Measurements from ENCODE around the gene C3orf18. TPM values are rescaled to one million over a fixed set of nuclear protein-coding genes. Genes with fewer than 3 reads are reported as not detected.

Gene C3orf18
- total RNA-seq, 1 experiment from 2014 or later, result 5.0 TPM

GRCh38 chr3:50591196-50591741, 23.7 kb upstream of the C3orf18 start:
- no peak overlapping the region for H3K27ac ChIP-seq (ENCODE audit: low read length)
- no peak for ATAC-seq
- H3K36me3 ChIP-seq (ENCODE audit: control insufficient read depth, insufficient read depth, low read length), result no peaks in the 10 kb centered on the region
- DNase-seq (ENCODE audit: low read depth, low spot score), result no peak
- no peak overlapping the region for H3K4me3 ChIP-seq (ENCODE audit: low read depth in 2 of 2, low read length in 2 of 2)
- TF ChIP-seq SIN3A (IDR thresholded peaks at IDR 0.05; ENCODE audit: borderline replicate concordance, insufficient read depth, low read depth, low read length), result no peak
- no peak for TF ChIP-seq CTCF (IDR thresholded peaks at IDR 0.05)
- TF ChIP-seq POLR2AphosphoS5 (IDR thresholded peaks at IDR 0.05; ENCODE audit: low read depth, low read length), result no peak
- TF ChIP-seq TCF7L2 (IDR thresholded peaks at IDR 0.05; ENCODE audit: low read depth, low read length), result no peak
- TF ChIP-seq REST (IDR thresholded peaks at IDR 0.05; ENCODE audit: insufficient read depth in 1 of 2, low read depth in 2 of 2, low read length in 1 of 2), result no peak
- in situ Hi-C loops (cut with HindIII; ENCODE audit: low pct_unique_long_range_greater_than_20kb, low sequenced_read_pairs) (no loop called here), intact Hi-C loops (cut with micrococcal nuclease; ENCODE audit: unreplicated experiment) (no loop called here)
- BruUV-seq (replicated peaks), result no TSS peak
- H3K4me1 ChIP-seq (ENCODE audit: control insufficient read depth, insufficient read depth, low read length), result no peaks in the 10 kb centered on the region
- CTCF ChIA-PET, result no interaction called here
- no peaks in the 10 kb centered on the region for H3K27me3 ChIP-seq (ENCODE audit: control insufficient read depth, insufficient read depth, low read length)
- H3K9me3 ChIP-seq (ENCODE audit: control insufficient read depth, insufficient read depth, low read depth, low read length), result no peaks in the 10 kb centered on the region
- POLR2A ChIA-PET, result no interaction called here

- no peak overlapping the region for H3K4me3 ChIP-seq (ENCODE audit: low read depth in 2 of 2, low read length in 2 of 2)
- POLR2A ChIA-PET, result no interaction called here
- no peaks in the 10 kb centered on the region for H3K9me3 ChIP-seq (ENCODE audit: control insufficient read depth, insufficient read depth, low read depth, low read length)
- no peak for DNase-seq (ENCODE audit: low read depth, low spot score)
- H3K36me3 ChIP-seq (ENCODE audit: control insufficient read depth, insufficient read depth, low read length), result no peaks in the 10 kb centered on the region
- H3K4me1 ChIP-seq (ENCODE audit: control insufficient read depth, insufficient read depth, low read length), result no peaks in the 10 kb centered on the region
- no peaks in the 10 kb centered on the region for H3K27me3 ChIP-seq (ENCODE audit: control insufficient read depth, insufficient read depth, low read length)
- no peak for ATAC-seq
- no peak overlapping the region for H3K27ac ChIP-seq (ENCODE audit: low read length)
- CTCF ChIA-PET, result no interaction called here
- BruUV-seq (replicated peaks), result no TSS peak
- intact Hi-C loops (cut with micrococcal nuclease; ENCODE audit: unreplicated experiment) (no loop called here), in situ Hi-C loops (cut with HindIII; ENCODE audit: low pct_unique_long_range_greater_than_20kb, low sequenced_read_pairs) (no loop called here)
- no peak for TF ChIP-seq REST (IDR thresholded peaks at IDR 0.05; ENCODE audit: insufficient read depth in 1 of 2, low read depth in 2 of 2, low read length in 1 of 2)
- no peak for TF ChIP-seq TCF7L2 (IDR thresholded peaks at IDR 0.05; ENCODE audit: low read depth, low read length)
- TF ChIP-seq SIN3A (IDR thresholded peaks at IDR 0.05; ENCODE audit: borderline replicate concordance, insufficient read depth, low read depth, low read length), result no peak
Measured at GRCh38 chr3:50588759-50589433, 21.3 kb upstream of the C3orf18 start.

Measured in Panc1 (cell line).